Caco-2 (cell line): Measurements from ENCODE around the gene GPER1. TPM values are rescaled to one million over a fixed set of nuclear protein-coding genes. Genes with fewer than 3 reads are reported as not detected.

ENCODE experiments used
- BruUV-seq: library from RNA; stranded (reverse); fragments of 400-500 nt; replicated peaks from 2 replicates; lab custom pipeline; 2021; lab: Mats Ljungman, UMichigan
- CTCF ChIA-PET: fragments of 300-600 bp; sonication (Branson Sonifier 250); formaldehyde crosslinking; loops from one replicate; lab custom pipeline; 2022; ENCODE audit warnings: antibody characterized with exemption; lab: Charles Lee
- POLR2A ChIA-PET: fragments of 300-600 bp; sonication (Branson Sonifier 250); formaldehyde crosslinking; loops from one replicate; lab custom pipeline; 2022; ENCODE audit warnings: antibody characterized with exemption; lab: Charles Lee
- DNase-seq, 2 experiments: peaks; one replicate each; pipeline versions ENCODE4 v3.0.0 to v3.0.0-alpha.2; 2020 to 2022
- H3K27me3 ChIP-seq: replicated peaks from 2 replicates; pipeline ENCODE4 v1.6.0; 2011; ENCODE audit warnings: low read length; ENCODE audit not compliant: control insufficient read depth, insufficient read depth
- H3K36me3 ChIP-seq: 2 replicates; pipeline ENCODE4 v1.5.1; 2011; ENCODE audit warnings: low read length; ENCODE audit not compliant: control insufficient read depth, insufficient read depth
- H3K4me1 ChIP-seq: fragments of 250-450 bp; sonication (Bioruptor Pico); 2 replicates; pipeline ENCODE4 v1.5.1; 2020; ENCODE audit warnings: mild to moderate bottlenecking
- H3K4me3 ChIP-seq: 2 replicates; pipeline ENCODE4 v1.5.1; 2011; ENCODE audit warnings: low read depth, mild to moderate bottlenecking, control low read depth, low read length
- H3K9me3 ChIP-seq: fragments of 250-450 bp; sonication (Bioruptor Pico); 2 replicates; pipeline ENCODE4 v1.5.1; 2020; ENCODE audit warnings: mild to moderate bottlenecking, moderate library complexity
- H3K27ac Mint-ChIP-seq: one replicate; pipeline ENCODE4 v1.8.0; 2022; ENCODE audit warnings: mixed read lengths; ENCODE audit not compliant: unreplicated experiment
- H3K27me3 Mint-ChIP-seq: one replicate; pipeline ENCODE4 v1.8.0; 2022; ENCODE audit warnings: mixed read lengths; ENCODE audit not compliant: insufficient read depth, unreplicated experiment
- H3K36me3 Mint-ChIP-seq: one replicate; pipeline ENCODE4 v1.8.0; 2022; ENCODE audit warnings: mild to moderate bottlenecking, mixed read lengths; ENCODE audit not compliant: insufficient read depth, unreplicated experiment
- H3K4me1 Mint-ChIP-seq: one replicate; pipeline ENCODE4 v1.8.0; 2022; ENCODE audit warnings: low read depth, mixed read lengths; ENCODE audit not compliant: unreplicated experiment
- H3K4me3 Mint-ChIP-seq: one replicate; pipeline ENCODE4 v1.8.0; 2022; ENCODE audit warnings: mild to moderate bottlenecking, moderate library complexity, mixed read lengths; ENCODE audit not compliant: unreplicated experiment
- H3K9me3 Mint-ChIP-seq: one replicate; pipeline ENCODE4 v1.8.0; 2022; ENCODE audit warnings: mixed read lengths; ENCODE audit not compliant: unreplicated experiment
- CTCF ChIP-seq, 2 experiments: fragments of 200-600 bp in 1 of 2; IDR thresholded peaks; 1 replicate in 1 of 2; 2 replicates in 1 of 2; pipeline versions ENCODE4 v1.5.1 to v1.8.0; 2011 to 2022; ENCODE audit warnings: antibody characterized with exemption in 1 of 2, control low read depth in 1 of 2, inconsistent platforms in 1 of 2, low read depth in 1 of 2, low read length in 1 of 2, mild to moderate bottlenecking in 1 of 2, moderate library complexity in 1 of 2; ENCODE audit not compliant: insufficient read depth in 1 of 2, severe bottlenecking in 1 of 2, unreplicated experiment in 1 of 2
- intact Hi-C: fragments of 100-400 bp; cut with micrococcal nuclease; formaldehyde crosslinking; loops from one replicate; pipeline ENCODE4 v1.10.0; 2022; ENCODE audit not compliant: unreplicated experiment
- total RNA-seq: library from RNA; stranded (reverse); gene quantifications from 2 replicates; pipeline ENCODE4 v1.2.3, GENCODE V29; 2022

GPER1 gene
- total RNA-seq, 1 experiment from 2014 or later = 0.25 TPM

GRCh38 chr7:1130021-1130990 is 42.4 kb downstream of the GPER1 start:
- H3K4me1 ChIP-seq = no peaks in the 10 kb centered on the region
- no peaks in the 10 kb centered on the region for H3K27me3 ChIP-seq
- BruUV-seq = no TSS peak
- Mint-ChIP-seq H3K27ac (no peak overlapping the region), H3K27me3 (no peaks in the 10 kb centered on the region), H3K4me1 (peaks cover 6% of the 10 kb centered on the region), H3K36me3 (peaks cover 17% of the 10 kb centered on the region), H3K4me3 (no peak overlapping the region), H3K9me3 (peaks cover 19% of the 10 kb centered on the region)
- no peak for TF ChIP-seq CTCF (IDR thresholded peaks at IDR 0.05; ENCODE audit: insufficient read depth in 1 of 2, low read depth in 1 of 2, low read length in 1 of 2, severe bottlenecking in 1 of 2, unreplicated experiment in 1 of 2)
- H3K4me3 ChIP-seq = no peak overlapping the region
- CTCF ChIA-PET = no interaction called here
- no peaks in the 10 kb centered on the region for H3K36me3 ChIP-seq
- intact Hi-C loops = no loop called here
- DNase-seq = peak in 1 of 2 experiments; percentile 27
- no peaks in the 10 kb centered on the region for H3K9me3 ChIP-seq
- POLR2A ChIA-PET = no interaction called here

- no peaks in the 10 kb centered on the region for H3K27me3 ChIP-seq
- no peak for TF ChIP-seq CTCF (IDR thresholded peaks at IDR 0.05; ENCODE audit: insufficient read depth in 1 of 2, low read depth in 1 of 2, low read length in 1 of 2, severe bottlenecking in 1 of 2, unreplicated experiment in 1 of 2)
- peaks cover under 1% of the 10 kb centered on the region; the same call in 1 of the 2 replicates for H3K4me1 ChIP-seq
- Mint-ChIP-seq H3K9me3 (peaks cover 19% of the 10 kb centered on the region), H3K36me3 (peaks cover 18% of the 10 kb centered on the region), H3K4me3 (no peak overlapping the region), H3K27me3 (no peaks in the 10 kb centered on the region), H3K27ac (no peak overlapping the region), H3K4me1 (peaks cover 9% of the 10 kb centered on the region)
- no peaks in the 10 kb centered on the region for H3K36me3 ChIP-seq
- BruUV-seq = no TSS peak
- H3K4me3 ChIP-seq = no peak overlapping the region
- ChIA-PET POLR2A (no interaction called here), CTCF (no interaction called here)
- H3K9me3 ChIP-seq = no peaks in the 10 kb centered on the region
- DNase-seq = no peak
- intact Hi-C loops = no loop called here
These were observed 43.8 kb downstream of the GPER1 start for GRCh38 chr7:1131471-1132265.

GRCh38 chr7:1134951-1135350 is 47.0 kb downstream of the GPER1 start:
- Histone ChIP-seq H3K36me3 (no peaks in the 10 kb centered on the region), H3K27me3 (no peaks in the 10 kb centered on the region), H3K4me3 (no peak overlapping the region), H3K9me3 (no peaks in the 10 kb centered on the region), H3K4me1 (peaks cover 4% of the 10 kb centered on the region; the same call in 1 of the 2 replicates)
- Mint-ChIP-seq H3K27ac (no peak overlapping the region), H3K4me1 (peaks cover 17% of the 10 kb centered on the region), H3K36me3 (peaks cover 21% of the 10 kb centered on the region), H3K4me3 (no peak overlapping the region), H3K27me3 (no peaks in the 10 kb centered on the region), H3K9me3 (peaks cover 19% of the 10 kb centered on the region)
- peak in 1 of 2 experiments; percentile 15 for DNase-seq
- TF ChIP-seq CTCF (IDR thresholded peaks at IDR 0.05; ENCODE audit: insufficient read depth in 1 of 2, low read depth in 1 of 2, low read length in 1 of 2, severe bottlenecking in 1 of 2, unreplicated experiment in 1 of 2) = no peak
- ChIA-PET POLR2A (no interaction called here), CTCF (no interaction called here)
- intact Hi-C loops = loop anchor here (5.0 kb wide), 1 partner anchor 158 kb away; the partner anchor contains the start of gene COX19
- BruUV-seq = no TSS peak
